Stimulated activated CD8-positive, alpha-beta memory T cell treated with anti-CD3 and anti-CD28 coated beads, Interleukin-15, amount 100 ng/mL, for 24 hours (primary cell): ENCODE measurements around the gene TYRO3.
"Not testable (repeated sequence)": the region's sequence is repeated elsewhere in the genome, so short reads cannot be mapped to it uniquely, and the experiment has no call there.

ENCODE experiments used
- DNase-seq: peaks from one replicate; pipeline ENCODE4 v3.0.0-alpha.2; 2020; ENCODE audit warnings: low read depth

The TYRO3 gene

GRCh38 chr15:41574158-41574557, 15.1 kb downstream of the TYRO3 start:
- no peak for DNase-seq

- no peak for DNase-seq
Measured at GRCh38 chr15:41575282-41575681, 16.3 kb downstream of the TYRO3 start.

GRCh38 chr15:41577863-41578735, 19.1 kb downstream of the TYRO3 start:
- no peak for DNase-seq

GRCh38 chr15:41578736-41579383, 19.8 kb downstream of the TYRO3 start:
- no peak for DNase-seq

- no peak for DNase-seq
Measured at GRCh38 chr15:41581110-41581509, 22.1 kb downstream of the TYRO3 start.

- no peak for DNase-seq
Measured at GRCh38 chr15:41583795-41584194, 24.8 kb downstream of the TYRO3 start.

- no peak for DNase-seq
Measured at GRCh38 chr15:41584636-41585126, 25.7 kb downstream of the TYRO3 start.

GRCh38 chr15:41585127-41586047, 26.4 kb downstream of the TYRO3 start:
- no peak for DNase-seq

GRCh38 chr15:41586531-41587282, 27.7 kb downstream of the TYRO3 start:
- not testable (repeated sequence) for DNase-seq

GRCh38 chr15:41589018-41589417, 30.0 kb downstream of the TYRO3 start:
- DNase-seq, result not testable (repeated sequence)

- DNase-seq, result not testable (repeated sequence)
Measured at GRCh38 chr15:41589571-41589970, 30.6 kb downstream of the TYRO3 start.

GRCh38 chr15:41591217-41591616, 32.2 kb downstream of the TYRO3 start:
- not testable (repeated sequence) for DNase-seq

GRCh38 chr15:41592718-41593117, 33.7 kb downstream of the TYRO3 start:
- DNase-seq, result not testable (repeated sequence)

GRCh38 chr15:41594801-41595746, 36.1 kb downstream of the TYRO3 start:
- DNase-seq, result no peak

GRCh38 chr15:41596972-41597371, 38.0 kb downstream of the TYRO3 start:
- no peak for DNase-seq

GRCh38 chr15:41597787-41598186, 38.8 kb downstream of the TYRO3 start:
- no peak for DNase-seq

- no peak for DNase-seq
Measured at GRCh38 chr15:41599061-41599460, 40.0 kb downstream of the TYRO3 start.

- no peak for DNase-seq
Measured at GRCh38 chr15:41603411-41603935, 44.5 kb downstream of the TYRO3 start.

- DNase-seq, result no peak
Measured at GRCh38 chr15:41603941-41604911, 45.2 kb downstream of the TYRO3 start.
